Inflammatory macrophage treated with lipopolysaccharide for 1 hour (primary cell): ENCODE data around the gene SELENOO.

ENCODE experiments used
- DNase-seq, 2 donors: peaks; one replicate each; pipeline ENCODE4 v3.0.0-alpha.2; 2020 to 2022

Gene SELENOO

GRCh38 chr22:50218153-50218995, 17.6 kb downstream of the SELENOO start:
- DNase-seq, result no peak

DNA sequence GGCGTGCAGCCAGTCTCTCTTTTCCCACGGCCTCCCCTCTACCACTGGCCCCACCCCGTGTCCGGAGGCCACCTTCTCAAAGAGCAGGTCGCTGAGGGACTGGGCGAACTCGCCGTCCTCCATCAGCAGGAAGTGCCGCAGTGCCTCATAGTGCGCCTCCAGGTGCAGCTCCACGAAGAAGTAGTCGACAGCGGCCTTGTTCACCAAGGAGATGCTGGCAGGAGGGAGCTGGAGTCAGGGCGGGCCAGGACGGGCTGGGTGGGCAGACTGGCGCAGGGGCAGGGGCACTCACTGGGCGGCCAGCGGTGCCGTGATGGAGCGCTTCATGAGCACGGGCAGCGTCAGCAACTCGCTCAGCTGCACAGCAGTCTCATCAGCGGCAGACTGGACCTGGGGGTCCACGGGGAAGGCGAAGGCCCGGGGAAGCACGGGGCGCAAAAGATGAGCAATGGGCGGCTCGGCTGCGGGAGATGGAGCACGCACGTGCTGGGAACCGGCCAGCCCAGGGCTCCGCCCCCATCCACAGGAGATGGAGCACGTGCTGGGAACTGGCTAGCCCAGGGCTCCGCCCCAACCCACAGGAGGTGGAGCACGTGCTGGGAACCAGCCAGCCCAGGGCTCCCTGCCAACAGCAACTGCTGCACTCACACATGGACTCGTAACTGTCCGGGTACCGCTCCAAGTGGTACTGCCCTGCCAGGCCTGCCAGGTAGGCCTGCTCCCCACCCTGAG, 18.4 kb downstream of the SELENOO start:
- DNase-seq, result no peak

DNA sequence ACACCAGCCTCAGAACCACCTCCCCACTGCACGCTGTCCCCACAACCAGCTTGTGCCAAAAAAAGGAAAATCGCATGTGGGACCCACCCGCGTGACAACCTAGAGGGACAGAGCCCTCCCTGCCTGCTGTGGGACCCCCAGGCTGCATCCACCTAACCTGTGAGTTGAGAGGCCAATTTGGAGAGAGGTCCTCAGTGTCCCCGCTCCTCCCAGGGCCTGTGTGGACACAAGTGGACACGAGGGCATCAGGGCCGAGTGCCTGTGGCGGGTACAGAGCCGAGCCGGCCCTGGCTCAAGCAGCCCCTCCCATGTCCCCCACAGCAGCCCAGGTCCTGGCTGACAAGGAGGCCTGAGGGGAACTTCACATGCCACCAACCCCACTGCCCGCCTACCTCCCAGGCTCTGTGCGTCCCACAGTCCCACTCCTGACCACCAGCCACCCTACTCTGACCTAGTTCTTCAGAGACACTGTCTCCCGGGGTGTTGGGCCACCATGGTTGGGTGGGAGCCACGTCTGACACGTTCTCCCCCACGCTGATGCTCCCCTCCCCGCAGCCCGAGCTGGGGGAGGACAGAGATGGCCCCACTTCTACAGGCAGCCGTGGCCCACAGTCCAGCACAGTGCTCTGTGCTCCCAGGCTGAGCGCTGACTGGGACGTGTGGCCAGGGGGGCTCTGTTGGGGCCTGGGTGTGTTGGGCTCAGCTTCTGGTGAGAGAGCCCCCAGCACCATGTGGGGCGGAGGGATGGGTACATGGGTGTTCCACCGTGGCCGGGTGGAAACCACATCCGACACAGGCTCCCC, 19.2 kb downstream of the SELENOO start:
- no peak for DNase-seq

DNA sequence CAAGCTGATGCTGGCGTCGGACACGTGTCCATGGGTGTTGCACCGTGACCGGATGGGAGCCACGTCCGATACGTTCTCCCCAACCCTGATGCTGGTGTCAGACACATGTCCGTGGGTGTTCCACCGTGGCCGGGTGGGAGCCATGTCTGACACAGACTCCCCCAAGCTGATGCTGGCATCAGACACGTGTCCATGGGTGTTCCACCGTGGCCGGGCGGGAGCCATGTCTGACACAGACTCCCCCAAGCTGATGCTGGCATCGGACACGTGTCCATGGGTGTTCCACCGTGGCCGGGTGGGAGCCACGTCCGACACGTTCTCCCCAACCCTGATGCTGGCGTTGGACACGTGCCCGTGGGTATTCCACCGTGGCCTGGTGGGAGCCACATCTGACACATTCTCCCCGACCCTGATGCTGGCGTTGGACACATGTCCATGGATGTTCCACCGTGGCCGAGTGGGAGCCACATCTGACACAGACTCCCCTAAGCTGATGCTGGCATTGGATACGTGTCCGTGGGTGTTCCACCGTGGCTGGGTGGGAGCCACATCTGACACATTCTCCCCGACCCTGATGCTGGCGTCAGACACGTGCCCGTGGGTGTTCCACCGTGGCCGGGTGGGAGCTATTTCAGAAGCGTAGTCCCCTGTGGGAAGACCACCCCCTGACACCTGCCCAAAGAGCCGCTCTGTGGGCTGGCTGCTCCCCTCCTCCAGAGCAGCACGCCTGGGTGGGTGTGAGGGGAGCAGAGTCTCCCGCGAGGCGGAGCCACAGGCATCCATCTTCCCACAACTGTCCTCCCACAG, 20.0 kb downstream of the SELENOO start:
- no peak for DNase-seq

DNA sequence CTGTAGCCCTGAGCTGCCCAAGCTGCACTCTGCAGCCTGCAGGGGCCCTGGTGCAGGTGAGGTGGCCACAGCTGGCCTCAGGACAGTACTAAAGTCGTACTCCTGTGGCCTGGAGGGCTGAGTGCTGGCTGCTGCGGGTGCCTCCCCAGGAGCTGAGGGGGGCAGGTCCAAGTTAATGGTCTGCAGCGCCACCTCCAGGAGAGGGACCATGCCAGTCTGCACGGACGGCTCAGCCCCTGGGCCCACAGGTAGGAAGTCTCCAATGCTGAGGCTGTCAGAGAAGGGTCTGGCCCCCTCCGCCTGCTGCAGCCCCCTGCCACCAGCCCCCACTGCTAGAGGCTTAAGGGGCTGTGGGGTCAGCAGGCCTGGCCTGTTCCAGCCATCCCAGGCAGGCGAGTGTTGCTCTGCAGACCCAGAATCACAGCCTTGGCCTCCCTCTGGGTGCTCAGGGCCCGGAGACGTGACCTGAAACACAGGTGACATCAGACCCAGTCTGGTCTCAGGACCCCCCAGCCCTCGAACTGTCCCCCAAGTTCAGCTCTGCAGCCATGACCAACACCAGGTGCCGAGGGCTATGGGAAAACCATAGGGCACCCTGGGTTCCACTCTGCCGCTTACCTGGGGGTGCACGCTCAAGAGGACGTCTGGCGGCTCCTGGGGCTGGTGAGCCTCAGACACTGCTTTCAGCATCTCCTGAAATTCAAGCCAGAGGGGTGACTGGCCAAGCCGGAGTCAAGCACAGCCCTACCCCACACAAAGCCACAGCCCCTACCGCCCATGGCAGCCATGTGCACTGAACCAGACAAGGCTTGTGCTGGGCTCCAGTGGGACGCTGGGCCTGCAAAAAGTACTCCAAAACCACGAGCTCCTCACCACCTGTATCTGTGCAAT, 20.8 kb downstream of the SELENOO start:
- no peak for DNase-seq

DNA sequence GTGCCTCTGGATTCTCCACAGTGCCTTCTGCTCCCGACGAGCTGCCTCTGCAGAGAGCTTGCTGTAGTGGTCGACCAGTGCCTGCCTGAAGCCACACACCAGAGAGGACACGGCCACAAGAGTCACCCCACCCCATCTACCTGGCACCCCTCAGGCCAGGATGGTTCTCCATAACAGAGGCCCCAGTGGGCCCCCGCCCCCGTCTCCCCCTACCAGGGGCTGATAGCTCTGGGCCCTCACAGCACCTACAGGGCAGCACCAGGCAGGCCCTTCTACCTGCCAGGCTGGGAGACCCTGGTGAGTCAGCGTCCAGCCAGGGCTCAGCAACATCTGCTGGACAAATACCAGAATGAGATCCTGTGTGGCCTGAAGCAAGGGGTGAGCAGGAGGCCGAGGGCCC, 21.7 kb downstream of the SELENOO start:
- no peak for DNase-seq

GRCh38 chr22:50224071-50224470, 23.3 kb downstream of the SELENOO start:
- DNase-seq, result no peak

GRCh38 chr22:50225200-50225969, 24.6 kb downstream of the SELENOO start:
- no peak for DNase-seq

DNA sequence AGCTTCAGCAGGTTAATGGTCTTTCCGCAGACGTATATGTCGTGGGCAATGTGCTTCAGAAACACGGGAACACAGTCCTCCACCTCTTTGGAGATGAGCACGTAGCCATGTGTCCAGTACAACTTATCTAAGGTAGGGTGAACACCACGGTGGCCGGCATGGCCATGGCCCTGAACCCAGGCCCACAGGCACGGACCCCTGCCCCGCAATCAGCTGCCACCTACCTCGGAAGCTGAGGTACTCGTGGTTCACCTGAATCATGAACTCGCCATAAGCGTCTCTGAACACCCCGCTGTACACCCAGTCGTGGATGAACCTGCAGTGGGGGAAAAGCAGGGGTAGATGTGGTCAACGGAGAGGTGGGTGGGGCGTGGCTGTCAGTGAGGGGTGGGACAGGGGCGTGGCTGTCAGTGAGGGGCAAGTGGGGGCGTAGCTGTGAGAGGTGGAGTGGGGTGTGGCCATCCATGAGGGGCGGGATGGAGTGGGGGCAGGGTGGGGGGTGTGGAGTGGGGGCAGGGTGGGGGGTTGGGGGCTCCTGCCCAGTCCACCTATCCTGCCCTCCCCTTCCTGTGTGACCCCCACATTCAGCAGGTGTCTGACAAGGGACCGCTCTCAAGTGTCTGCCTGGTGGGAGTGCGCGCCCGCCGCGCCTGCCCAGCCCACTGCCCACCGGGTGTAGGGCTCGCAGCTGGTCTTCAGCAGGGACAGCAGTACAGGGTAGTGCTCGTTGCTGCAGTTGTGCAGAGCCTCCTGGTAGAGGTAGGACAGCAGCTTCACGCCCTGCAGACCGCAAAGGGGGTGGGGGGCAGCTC, 25.5 kb downstream of the SELENOO start:
- no peak for DNase-seq

- no peak for DNase-seq
These were observed 26.0 kb downstream of the SELENOO start for GRCh38 chr22:50226875-50227165.

DNA sequence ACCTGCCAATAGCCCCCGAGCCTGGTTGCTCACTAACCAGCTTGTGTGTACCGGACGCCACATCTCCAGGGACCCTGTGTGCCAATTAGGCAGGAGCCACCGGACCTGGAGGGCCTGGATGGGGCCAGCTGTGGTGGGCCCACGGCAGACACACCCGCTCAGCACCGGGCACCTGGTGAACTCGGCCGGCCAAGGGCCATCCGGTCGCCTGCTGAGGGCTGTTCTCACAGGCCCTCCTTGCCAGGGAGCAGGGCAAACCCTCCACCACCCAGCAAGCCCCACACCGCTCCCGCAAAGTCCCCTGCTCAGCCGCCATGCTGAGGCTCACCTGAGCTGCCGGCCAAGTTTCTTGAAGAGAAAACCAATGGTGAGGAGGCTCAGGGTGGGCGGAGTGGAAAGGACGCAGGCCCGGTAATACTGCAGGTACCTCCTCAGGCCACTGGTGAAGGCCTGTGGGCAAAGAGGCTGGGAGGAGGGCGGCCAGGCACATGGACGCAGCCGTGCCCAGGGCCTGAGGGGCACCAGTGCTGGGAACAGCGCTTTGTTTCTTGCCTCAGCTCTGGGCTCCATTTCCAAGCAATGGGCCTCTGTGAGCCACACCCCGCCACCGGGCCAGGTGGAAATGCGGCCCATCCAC, 26.9 kb downstream of the SELENOO start:
- no peak for DNase-seq

GRCh38 chr22:50228366-50228765, 27.6 kb downstream of the SELENOO start:
- DNase-seq, result no peak

- DNase-seq, result no peak
These were observed 28.6 kb downstream of the SELENOO start for GRCh38 chr22:50229370-50229769.

DNA sequence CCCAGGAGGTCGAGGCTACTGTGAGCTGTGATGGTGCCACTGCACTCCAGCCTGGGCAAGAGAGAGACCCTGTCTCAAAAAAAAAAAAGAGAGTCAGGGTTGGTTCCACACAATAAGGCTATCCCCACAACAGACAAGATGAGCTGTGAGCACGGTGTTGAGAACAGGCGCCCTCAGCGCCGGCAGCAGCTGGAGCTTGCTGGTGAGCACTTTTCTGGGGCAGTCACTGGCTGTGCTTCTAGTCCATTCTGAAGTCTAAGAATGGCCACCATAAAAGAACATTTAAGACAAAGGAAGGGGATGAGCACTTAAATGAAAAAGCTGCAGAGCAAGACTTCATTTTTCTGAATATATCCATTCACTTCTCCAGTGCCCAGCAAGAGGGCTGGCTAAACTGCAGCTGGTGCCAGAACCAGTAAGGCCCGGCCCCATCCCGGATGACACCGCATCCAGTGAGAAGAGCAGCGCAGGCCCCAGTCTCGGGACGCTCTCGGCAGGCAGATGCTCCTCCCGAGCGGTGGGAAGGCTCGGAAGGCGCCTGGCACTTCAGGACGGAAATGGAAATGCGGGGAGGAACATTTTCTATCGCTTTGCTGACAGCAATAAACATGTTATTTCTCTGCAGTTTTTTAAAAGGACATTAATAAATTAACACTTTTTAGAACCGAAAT, 31.8 kb downstream of the SELENOO start:
- DNase-seq, result no peak

GRCh38 chr22:50233223-50233622, 32.4 kb downstream of the SELENOO start:
- no peak for DNase-seq

GRCh38 chr22:50236731-50237409, 36.1 kb downstream of the SELENOO start:
- no peak for DNase-seq

- DNase-seq, result no peak
These were observed 37.9 kb downstream of the SELENOO start for GRCh38 chr22:50238755-50239154.

GRCh38 chr22:50242406-50242949, 41.7 kb downstream of the SELENOO start:
- DNase-seq, result no peak
